RPMI8226 (cell line): Measurements from ENCODE around the gene PARD3B.

Experiments
- DNase-seq: peaks from one replicate; pipeline ENCODE4 v3.0.0-alpha.2; 2015

Gene PARD3B, protein sequence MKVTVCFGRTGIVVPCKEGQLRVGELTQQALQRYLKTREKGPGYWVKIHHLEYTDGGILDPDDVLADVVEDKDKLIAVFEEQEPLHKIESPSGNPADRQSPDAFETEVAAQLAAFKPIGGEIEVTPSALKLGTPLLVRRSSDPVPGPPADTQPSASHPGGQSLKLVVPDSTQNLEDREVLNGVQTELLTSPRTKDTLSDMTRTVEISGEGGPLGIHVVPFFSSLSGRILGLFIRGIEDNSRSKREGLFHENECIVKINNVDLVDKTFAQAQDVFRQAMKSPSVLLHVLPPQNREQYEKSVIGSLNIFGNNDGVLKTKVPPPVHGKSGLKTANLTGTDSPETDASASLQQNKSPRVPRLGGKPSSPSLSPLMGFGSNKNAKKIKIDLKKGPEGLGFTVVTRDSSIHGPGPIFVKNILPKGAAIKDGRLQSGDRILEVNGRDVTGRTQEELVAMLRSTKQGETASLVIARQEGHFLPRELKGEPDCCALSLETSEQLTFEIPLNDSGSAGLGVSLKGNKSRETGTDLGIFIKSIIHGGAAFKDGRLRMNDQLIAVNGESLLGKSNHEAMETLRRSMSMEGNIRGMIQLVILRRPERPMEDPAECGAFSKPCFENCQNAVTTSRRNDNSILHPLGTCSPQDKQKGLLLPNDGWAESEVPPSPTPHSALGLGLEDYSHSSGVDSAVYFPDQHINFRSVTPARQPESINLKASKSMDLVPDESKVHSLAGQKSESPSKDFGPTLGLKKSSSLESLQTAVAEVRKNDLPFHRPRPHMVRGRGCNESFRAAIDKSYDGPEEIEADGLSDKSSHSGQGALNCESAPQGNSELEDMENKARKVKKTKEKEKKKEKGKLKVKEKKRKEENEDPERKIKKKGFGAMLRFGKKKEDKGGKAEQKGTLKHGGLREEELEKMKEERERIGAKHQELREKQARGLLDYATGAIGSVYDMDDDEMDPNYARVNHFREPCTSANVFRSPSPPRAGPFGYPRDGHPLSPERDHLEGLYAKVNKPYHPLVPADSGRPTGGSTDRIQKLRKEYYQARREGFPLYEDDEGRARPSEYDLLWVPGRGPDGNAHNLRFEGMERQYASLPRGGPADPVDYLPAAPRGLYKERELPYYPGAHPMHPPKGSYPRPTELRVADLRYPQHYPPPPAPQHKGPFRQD (N-terminal part only)

DNA sequence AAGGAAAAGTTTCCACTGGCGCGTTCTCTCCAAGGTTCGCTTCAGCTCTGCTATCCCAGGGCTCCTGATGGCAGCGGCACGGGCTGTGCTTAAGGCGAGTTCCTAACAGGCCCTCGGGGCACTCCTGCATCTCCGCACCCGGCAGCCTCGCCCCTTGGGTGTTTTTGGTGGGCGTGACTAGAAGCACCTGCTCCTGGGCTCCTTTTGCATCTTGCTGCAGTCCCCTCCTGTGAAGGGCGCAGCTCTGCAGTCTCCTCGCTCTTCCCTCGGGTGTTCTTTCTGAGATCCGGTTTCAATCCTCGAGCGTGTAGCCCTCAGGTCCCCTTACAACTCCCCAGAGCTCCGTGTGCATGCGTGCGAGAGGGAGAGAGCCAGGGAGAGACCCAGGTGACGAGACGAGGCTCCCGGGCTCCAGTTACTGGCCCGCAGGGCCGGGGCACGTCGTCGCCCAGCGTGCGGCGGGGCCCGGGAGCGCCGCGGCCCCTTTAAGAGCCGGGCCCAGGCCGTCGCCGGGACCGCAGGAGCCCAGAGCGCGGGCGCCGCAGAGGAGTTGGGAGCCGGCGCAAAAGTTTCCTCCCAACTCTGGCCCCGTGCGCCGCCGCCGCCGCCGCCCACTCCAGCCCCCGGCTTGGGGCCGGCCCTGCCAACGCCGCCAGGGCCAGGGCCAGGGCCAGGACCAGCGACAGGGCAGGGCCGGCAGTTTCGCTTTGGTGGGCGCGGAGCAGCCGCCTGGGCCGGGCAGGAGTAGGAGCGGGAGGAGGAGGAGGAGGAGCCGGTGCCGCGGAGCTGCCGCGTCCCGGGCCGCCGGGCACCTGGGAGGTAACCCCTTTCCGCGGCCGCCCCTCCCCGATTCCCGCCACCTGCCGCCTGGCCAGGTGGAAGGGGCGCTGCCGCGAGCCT lies at the start of gene PARD3B:
Gene PARD3B (plus strand): TSS at position 515 of the 900 bp plus-strand sequence. CDS start 525 bp downstream, outside the sequence.
- DNase-seq = peak; percentile 63

DNA sequence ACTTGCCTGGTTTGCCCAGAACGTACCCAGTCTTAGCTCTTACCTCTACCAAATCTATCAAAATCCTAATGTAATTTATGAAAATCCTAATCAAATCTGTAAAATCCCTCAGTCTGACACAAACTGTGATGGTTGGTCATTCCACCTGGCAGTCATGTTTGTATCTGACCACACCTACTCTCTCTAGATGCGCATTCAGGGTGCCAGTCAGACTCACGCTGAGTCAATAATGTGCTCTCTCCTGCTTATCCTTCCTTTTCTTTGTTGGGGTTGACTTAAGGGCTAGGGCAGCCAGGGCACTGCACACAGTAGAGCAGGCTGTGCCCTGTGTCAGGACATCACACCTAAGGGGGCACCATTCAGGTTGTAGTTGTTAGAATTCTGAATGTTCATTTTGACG lies 48.5 kb upstream of the PARD3B start:
- no peak for DNase-seq

DNA sequence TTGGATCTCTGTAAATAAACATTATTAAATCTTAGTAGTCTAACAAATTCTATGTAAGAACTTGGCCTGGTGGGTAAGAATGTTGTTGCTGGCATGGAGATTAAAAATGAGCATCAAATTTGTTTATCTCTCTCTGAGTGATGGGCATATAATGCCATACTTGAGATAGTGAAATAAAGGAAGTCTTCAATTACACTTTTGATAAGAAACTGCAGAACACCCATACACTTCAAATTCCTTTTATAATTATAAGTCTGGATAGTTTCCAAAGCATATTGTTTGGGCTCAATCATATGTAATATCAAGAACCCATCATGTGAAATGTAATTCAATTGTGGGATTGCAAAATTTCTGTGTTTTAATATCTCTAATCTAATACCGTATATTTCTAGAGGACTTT lies 47.4 kb upstream of the PARD3B start:
- DNase-seq = no peak

DNA sequence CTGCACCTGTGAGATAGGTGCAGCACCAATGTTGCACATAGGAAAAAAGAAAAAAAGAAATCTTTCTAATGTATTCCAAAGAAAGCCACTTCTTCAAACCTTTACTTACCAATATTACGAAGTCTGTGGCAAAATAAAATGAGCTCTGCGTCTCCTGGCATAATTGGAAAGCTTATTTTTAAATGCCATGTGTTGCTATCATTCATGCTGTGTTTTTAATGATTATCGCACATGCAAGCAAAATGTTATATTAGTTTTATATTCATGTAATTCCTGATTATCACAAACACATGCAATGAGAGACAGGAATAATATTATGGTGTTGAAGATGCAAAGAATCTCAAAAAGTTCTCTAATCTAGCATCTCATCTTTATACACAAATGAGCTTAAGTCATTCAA lies 47.0 kb upstream of the PARD3B start:
- DNase-seq = no peak

DNA sequence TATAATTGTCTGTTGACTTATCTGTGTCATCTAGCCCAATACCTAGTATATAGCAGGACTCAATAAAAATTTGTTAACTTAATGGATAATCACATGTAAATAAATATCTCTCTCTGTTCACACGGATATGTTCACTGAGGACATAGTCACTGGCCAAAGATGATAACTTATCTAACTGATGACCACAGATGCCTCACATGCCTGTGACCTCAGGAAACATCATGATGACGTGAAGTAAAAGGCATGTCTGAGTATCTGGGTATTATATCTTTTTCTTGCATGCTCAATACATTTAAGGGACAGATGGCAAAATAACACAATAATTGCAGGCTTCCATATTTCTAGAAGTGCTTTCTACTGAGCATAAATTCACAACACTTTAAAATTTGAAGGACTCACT lies 41.4 kb upstream of the PARD3B start:
- DNase-seq = no peak

DNA sequence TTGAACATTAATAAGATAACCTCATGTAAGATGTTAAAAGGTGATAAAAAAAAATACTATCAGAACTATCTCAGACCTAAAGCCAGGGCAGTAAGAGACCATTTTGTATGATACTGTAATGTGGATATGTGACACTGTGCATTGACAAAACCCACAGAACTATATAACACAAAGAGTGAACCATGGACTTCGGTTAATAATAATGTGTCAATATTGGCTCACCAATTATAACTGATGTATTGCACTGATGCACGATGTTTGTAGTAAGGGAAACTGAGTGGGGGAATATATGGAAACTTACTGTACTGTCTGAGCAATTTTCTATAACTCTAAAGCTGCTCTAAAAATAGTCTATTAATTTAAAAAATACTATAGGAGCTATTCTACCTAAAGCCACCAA lies 40.7 kb upstream of the PARD3B start:
- no peak for DNase-seq

DNA sequence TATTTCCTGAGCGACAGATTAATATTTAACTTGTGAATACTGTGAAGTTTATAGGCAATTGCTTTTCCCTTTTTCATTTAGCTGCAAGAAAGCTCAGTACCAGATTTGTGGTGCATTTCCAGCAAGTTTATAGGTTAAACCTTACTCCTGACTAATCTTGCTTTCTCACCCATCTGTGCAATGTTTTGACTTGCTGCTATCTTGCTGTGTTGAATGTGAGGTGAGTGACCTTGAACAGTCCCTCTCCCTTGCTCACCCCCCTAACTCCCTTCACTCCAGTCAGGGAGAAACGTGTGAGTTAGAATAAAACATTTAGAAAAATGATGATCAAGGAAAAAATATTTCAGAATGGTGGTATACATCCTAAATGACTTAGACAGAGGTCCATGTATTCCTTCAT lies 39.8 kb upstream of the PARD3B start:
- no peak for DNase-seq

DNA sequence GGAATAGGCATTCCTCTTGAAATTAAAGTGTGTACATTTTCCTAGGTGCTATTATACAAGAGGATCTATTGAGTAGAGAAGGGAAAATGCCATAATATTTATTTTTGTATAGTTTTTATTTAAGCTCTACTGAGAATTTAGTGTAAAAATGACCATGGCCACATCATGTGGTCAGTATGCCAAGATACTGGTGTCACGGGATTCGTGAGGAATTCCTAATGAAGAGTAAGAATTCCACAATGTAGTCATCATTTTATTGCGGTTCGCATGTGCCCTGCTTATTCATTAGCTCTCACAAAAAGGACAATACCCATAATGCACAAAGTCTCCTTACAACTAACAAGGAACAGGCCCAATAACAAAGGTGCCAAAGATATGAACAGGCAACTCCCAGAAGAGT lies 39.3 kb upstream of the PARD3B start:
- no peak for DNase-seq

DNA sequence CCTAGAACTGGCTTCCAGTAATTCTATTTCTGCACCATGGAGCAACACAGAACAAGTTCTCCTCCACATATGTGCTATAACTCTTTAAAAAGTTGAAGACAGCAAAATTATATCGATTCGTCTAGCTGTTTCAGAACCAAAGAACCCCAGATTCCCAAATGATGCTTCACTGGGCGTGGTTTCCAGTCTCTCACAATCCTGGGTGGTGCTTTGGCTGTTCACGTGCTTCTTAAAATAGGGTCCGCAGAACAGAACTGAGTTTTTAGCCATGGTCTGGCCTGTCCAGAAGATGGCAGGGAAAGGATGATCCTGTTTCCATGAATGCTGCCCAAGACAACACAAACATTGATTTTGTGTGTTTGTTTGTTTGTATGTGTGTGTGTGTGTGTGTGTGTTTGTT lies 37.6 kb upstream of the PARD3B start:
- DNase-seq = no peak

DNA sequence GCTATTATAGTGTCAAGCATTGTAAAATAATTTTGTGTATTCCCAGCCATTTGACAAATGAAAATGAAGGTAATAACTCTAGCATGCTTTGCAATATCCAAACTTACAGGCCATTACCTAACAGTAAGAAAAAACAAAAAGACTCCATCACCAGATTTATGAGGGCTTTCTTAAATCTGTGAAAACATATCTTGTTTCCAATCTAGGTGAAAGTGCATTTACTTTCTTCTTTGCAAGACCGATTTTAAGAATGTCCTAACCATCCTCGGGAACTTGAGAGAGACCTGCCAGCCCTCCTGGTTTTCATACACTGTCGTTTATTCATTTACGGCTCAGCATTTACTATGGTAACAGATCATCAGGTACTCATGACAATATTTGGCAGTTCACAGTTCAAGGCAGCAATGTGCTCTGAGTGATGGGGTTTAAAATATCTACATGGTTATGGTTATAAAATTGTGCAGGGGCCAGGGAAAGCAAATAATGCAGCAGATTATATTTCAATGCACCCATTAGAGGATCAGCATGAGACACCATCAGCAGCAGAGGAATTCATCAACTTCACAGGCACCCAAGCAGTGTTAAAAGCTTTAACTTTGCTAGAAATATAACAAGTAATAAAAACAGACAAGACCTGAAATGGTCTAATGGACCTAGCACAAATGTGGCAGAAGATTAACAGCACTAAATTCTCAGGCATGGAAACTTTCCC lies 34.4 kb upstream of the PARD3B start:
- no peak for DNase-seq

DNA sequence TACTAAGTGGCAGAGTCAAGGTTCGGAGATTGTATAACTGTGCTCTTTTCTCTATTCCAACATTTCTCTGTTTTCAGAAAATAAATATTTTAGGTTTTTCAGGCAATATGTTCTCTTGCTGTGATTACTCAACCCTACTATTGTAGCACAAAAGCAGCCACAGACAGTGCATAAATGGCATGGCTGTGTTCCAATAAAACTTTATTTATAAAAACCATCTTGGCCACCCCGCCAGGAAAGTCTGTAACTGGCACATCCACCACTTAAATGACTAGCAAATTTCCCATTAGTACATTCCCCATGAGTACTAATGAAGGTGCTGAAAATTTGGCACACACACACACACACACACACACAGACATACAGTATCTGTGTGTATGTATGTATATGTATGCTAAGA lies 30.8 kb upstream of the PARD3B start:
- no peak for DNase-seq

DNA sequence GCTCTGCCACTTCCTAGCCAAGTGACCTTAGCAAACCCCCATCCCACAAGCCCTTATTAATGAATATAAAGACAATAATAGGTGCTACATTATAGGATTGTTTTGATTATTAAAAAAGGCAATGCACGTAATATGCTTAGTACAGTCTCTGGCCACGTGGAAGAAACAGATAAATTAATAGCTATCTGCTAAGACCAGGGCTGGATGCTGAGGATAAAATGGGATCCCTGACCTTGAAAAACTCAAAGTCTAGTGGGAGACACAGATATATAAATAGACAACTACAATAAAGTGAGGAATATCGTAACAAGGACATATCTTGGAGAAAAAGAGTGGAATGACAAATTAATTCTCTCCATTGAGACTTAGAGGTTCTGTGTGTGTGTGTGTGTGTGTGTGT lies 29.9 kb upstream of the PARD3B start:
- DNase-seq = no peak

DNA sequence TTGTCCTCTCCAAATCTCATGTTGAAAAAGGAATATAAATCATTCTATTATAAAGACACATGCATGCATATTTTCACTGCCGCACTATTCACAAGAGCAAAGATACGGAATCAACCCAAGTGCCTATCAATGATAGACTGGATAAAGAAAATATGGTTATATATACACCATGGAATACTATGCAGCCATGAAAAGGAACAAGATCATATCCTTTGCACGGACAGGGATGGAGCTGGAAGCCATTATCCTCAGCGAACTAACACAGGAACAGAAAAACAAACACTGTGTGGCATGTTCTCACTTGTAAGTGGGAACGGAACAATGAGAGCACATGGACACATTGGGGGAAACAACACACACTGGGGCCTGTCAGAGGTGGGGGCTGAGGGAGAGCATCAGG lies 28.1 kb upstream of the PARD3B start:
- no peak for DNase-seq

DNA sequence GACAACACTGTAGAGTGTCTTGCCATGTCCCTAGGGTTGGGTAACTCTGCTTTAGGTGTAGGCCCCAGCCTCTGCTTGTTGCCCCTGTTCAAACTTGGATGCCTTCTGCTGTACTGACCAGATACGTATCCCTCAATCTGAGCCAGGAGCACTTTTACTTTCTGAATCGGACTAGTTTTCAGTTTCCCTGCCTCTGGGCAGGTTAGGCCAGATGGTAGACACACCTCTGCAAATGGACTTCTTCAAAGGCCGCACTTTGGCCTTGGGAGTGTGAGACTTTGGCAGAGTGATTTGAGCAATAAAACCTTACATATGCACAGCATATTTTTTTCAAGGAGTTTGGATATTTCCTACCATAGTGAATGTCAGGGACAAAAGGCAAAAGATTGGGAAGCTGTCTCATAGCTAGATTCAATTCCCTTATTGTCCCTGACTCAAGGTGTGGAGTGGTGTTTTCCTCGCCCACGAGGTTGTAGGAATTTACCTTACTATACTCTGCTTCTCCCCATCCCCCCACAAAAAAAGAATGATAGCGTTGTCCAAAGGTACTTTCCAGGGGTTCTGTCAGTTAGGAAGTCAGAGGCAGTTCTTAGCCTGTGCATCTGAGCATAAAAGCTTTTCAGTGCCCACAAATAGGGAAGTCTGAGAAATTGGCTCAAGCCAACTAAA lies 15.3 kb upstream of the PARD3B start:
- no peak for DNase-seq

DNA sequence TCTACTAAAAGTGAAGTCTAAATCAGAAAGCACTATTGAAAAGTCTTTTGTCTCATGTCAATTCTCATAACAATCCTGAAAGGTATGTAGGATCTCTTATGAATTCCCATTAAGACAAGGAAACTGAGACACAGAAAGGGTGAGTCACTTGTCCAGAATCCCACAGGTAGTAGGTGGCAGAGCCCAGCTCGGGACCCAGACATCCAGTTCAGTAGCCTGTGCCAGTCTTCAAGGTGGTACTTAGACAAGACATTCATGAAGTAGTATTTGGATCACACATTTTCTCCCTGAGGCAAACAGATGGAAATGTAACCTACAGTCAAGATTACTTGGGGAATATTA lies 14.8 kb upstream of the PARD3B start:
- no peak for DNase-seq

DNA sequence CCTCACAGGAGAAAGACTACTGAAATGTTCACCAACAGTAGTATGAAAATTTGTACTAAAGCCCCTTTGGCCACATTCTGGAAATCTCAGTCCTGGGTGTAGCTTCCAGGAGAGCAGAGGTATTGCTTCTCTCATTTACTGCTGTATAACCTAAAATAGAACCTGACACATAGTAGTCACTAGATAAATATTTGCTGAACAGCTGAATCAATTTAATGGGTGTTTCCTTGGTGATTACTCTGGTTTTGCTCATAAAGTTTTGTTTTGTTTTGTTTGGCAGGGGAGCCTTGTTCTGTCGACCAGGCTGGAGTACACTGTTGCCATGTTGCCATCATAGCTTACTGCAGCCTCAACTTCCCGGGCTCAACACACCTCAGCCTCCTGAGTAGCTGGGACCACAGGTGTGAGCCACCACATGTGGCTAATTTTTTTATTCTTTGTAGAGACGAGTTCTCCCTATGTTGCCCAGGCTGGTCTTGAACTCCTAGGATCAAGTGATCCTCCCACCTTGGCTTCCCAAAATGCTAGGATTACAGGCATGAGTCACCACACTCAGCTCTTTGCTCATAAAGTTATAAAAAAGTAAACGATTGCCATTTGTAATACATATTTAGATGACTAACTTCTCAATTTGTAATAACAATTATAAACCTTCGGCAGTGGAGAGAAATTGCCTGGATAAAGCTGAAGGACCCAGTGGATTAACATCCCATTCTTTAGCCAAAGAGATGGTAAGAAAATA lies 11.5 kb upstream of the PARD3B start:
- DNase-seq = no peak

DNA sequence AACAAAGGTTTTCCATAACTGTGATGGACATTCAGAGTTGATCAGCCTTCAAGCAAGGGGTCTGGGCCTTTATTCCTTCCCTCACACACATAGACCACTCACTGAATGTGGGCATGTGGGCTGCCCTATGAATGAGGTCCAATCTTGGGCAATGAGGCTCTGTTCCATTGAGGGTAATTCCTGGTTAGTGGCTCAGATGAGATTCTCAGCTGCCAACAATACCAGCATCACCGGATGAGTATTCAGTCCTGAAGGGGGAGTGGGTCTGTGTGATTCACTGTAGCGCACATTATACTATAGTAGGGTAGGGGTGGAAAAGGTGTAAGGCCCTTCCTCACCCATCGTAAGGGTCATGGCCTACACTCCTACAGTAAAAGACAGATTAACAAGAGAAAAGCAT lies 9.9 kb upstream of the PARD3B start:
- DNase-seq = no peak

DNA sequence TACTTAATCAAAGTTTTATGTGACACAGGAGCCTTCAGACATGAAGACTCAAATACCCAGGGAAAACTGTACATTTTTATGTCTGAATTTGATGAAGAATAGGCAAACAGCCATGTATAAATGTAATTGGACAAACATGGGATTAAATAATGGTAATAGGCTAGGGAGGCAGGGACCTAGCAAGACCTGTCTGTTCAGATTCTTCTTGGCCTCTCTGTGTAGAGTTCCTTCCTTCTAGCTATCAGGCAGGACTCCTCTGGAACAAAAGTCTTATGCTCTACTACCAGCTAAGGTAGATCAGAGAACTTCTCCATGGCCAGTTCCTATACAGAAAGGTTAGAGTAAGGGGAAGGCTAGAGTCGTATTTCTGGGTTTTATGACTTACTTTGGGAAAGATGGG lies 9.5 kb upstream of the PARD3B start:
- no peak for DNase-seq

DNA sequence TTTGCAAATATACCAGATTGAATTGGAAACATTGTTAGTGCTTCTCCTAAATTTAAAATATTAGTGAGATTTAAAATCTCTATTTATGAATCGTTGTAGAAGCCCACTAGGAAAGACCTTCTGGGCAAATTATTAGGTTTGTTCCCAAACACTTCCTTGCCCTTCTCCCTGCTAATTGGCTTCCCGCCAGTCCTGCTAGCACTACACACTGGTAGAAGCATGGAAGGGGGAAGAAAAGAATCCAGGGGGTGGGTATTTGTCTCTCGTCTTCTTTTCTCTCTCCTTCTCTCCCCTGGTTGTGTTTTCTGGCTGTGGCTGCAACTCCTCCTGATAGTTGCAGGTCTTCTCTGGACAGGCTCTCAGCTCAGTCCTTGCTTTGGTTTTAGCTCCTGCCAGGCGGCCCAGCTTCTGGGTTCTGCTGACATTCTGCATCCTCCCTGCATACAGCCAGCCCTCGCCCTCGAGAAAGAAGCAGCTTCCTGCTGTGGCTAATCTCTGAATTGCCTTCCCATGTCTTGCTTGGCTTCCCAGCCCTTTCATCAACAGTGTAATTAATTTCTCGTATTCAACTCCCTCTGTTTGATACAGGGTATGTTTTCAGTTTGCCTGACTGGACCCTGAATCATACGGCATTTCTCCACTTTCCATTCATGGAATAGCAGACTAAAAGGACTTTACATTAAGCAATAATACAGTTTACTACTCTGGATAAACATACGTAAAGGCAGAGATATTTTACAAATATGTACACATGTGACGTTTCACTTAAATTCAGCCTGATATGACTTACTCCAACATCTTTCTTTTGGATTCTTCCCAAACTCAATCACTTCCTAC lies 6.9 kb upstream of the PARD3B start:
- DNase-seq = no peak

DNA sequence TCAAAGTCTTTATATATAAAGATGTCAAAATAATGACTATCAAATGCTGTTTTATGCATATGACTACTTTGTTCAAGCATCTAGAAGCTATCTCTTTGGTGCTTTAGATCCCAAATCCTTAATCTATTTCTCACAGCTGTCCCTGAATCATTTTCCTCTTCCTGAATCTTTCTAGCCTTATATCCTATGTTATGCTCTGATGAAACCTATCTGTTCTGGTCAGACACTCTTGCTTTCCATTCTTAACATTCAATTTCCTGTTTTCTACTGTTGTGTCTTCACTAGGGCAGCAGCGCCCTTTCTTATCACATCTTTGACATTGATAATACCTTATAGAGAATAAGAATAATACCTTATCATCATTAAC lies 6.3 kb upstream of the PARD3B start:
- DNase-seq = no peak
